Upper lobe of left lung (tissue), 6 donors: ENCODE data around the gene OTOP1. TPM values are rescaled to one million over a fixed set of nuclear protein-coding genes. Genes with fewer than 3 reads are reported as not detected.
"Not testable (repeated sequence)": the region's sequence is repeated elsewhere in the genome, so short reads cannot be mapped to it uniquely, and the experiment has no call there.

Experiments used
- ATAC-seq, 2 donors: fragments of 200-7000 bp; cut with Tn5 transposase; one replicate each; pipeline ENCODE4 v1.9.1; 2022; ENCODE audit warnings: mild to moderate bottlenecking in 2 of 2, moderate library complexity in 2 of 2; ENCODE audit not compliant: low FRiP score in 2 of 2
- DNase-seq, 2 donors: peaks; one replicate each; pipeline ENCODE4 v3.0.0-alpha.2; 2019 to 2020
- H3K27ac ChIP-seq, 4 donors: fragments of 200-600 bp; sonication (generic); one replicate each; pipeline ENCODE4 v1.5.1; 2016 to 2019
- H3K27me3 ChIP-seq, 4 donors: fragments of 200-600 bp; sonication (generic); one replicate each; pipeline ENCODE4 v1.5.1; 2017 to 2019
- H3K36me3 ChIP-seq, 4 donors: fragments of 200-600 bp; sonication (generic); one replicate each; pipeline ENCODE4 v1.5.1; 2016 to 2019
- H3K4me1 ChIP-seq, 4 donors: fragments of 200-600 bp; sonication (generic); one replicate each; pipeline ENCODE4 v1.5.1; 2018 to 2019
- H3K4me3 ChIP-seq, 4 donors: fragments of 200-600 bp; sonication (generic); one replicate each; pipeline ENCODE4 v1.5.1; 2017 to 2019; ENCODE audit warnings: mild to moderate bottlenecking in 2 of 4, moderate library complexity in 1 of 4
- H3K9me3 ChIP-seq, 4 donors: fragments of 200-600 bp; sonication (generic); one replicate each; pipeline ENCODE4 v1.5.1; 2018 to 2019
- CTCF ChIP-seq, 6 experiments: fragments of 450-650 bp in 4 of 6; fragments of 200-600 bp in 2 of 6; sonication (generic) in 2 of 6; IDR thresholded peaks; one replicate each; pipeline ENCODE4 v1.5.1; 2016 to 2019; ENCODE audit warnings: antibody characterized with exemption in 6 of 6
- EP300 ChIP-seq, 4 donors: sonication (generic); formaldehyde crosslinking; IDR thresholded peaks; one replicate each; pipeline ENCODE4 v1.5.1; 2017; ENCODE audit warnings: antibody characterized with exemption in 4 of 4, control low read depth in 2 of 4
- POLR2A ChIP-seq, 4 donors: fragments of 450-650 bp; IDR thresholded peaks; one replicate each; pipeline ENCODE4 v1.5.1; 2016 to 2017; ENCODE audit warnings: antibody characterized with exemption in 4 of 4, mild to moderate bottlenecking in 2 of 4
- POLR2AphosphoS5 ChIP-seq, 2 donors: sonication (generic); formaldehyde crosslinking; IDR thresholded peaks; one replicate each; pipeline ENCODE4 v1.5.1; 2017; ENCODE audit warnings: antibody characterized with exemption in 2 of 2
- WGBS, 2 donors: methylation state at CpG; one replicate each; pipeline ENCODE4 v1.1.5; 2017 to 2018; 5-methylcytosine and 5-hydroxymethylcytosine counted together
- total RNA-seq, 6 donors: library from RNA; depleted of rRNA in 4 of 6; stranded (reverse); fragments of >200 nt in 4 of 6; gene quantifications; one replicate each; pipeline versions ENCODE4 v1.1.0 to v1.2.1, GENCODE V29; 2016 to 2021
- donor health status: DM: no; HTN: no; CAD: no; lungs with moderate emphysema.
- donor health status: DM: no; HTN: yes; CAD: no; lungs with severe emphysema.

OTOP1 gene
- total RNA-seq, 6 donors from 2014 or later, result not detected

GRCh38 chr4:4202510-4202909 is 24.2 kb downstream of the OTOP1 start:
- no peaks in the 10 kb centered on the region for H3K27me3 ChIP-seq
- no peak for DNase-seq
- H3K4me3 ChIP-seq, result no peak overlapping the region
- peak in 1 of 2 donors; percentile 11 for ATAC-seq
- H3K4me1 ChIP-seq, result no peaks in the 10 kb centered on the region
- H3K36me3 ChIP-seq, result no peaks in the 10 kb centered on the region
- WGBS, 2 donors, result 77 to 79% methylated on average over 2 to 4 of the region's 4 CpGs
- no peak overlapping the region for H3K27ac ChIP-seq
- H3K9me3 ChIP-seq, result no peaks in the 10 kb centered on the region
- TF ChIP-seq POLR2A (IDR thresholded peaks at IDR 0.05), result no peak
- TF ChIP-seq EP300 (IDR thresholded peaks at IDR 0.05), result no peak
- TF ChIP-seq CTCF (IDR thresholded peaks at IDR 0.05), result no peak
- TF ChIP-seq POLR2AphosphoS5 (IDR thresholded peaks at IDR 0.05), result no peak

GRCh38 chr4:4200624-4201023 is 26.1 kb downstream of the OTOP1 start:
- TF ChIP-seq EP300 (IDR thresholded peaks at IDR 0.05), result no peak
- no peak for TF ChIP-seq POLR2A (IDR thresholded peaks at IDR 0.05)
- no peak for TF ChIP-seq CTCF (IDR thresholded peaks at IDR 0.05)
- no peak for TF ChIP-seq POLR2AphosphoS5 (IDR thresholded peaks at IDR 0.05)
- Histone ChIP-seq H3K9me3 (no peaks in the 10 kb centered on the region), H3K4me1 (no peaks in the 10 kb centered on the region), H3K27me3 (no peaks in the 10 kb centered on the region), H3K27ac (no peak overlapping the region), H3K36me3 (no peaks in the 10 kb centered on the region), H3K4me3 (no peak overlapping the region)
- ATAC-seq (no peak), DNase-seq (no peak)
- WGBS, 2 donors, result 47 to 63% methylated on average over 4 of the region's 4 CpGs

GRCh38 chr4:4195354-4195753 is 31.4 kb downstream of the OTOP1 start:
- H3K4me1 ChIP-seq, result no peaks in the 10 kb centered on the region
- H3K36me3 ChIP-seq, result no peaks in the 10 kb centered on the region
- DNase-seq, result no peak
- H3K9me3 ChIP-seq, result no peaks in the 10 kb centered on the region
- ATAC-seq, result no peak
- TF ChIP-seq CTCF (IDR thresholded peaks at IDR 0.05), result no peak
- TF ChIP-seq EP300 (IDR thresholded peaks at IDR 0.05), result no peak
- no peak for TF ChIP-seq POLR2AphosphoS5 (IDR thresholded peaks at IDR 0.05)
- TF ChIP-seq POLR2A (IDR thresholded peaks at IDR 0.05), result no peak
- no peaks in the 10 kb centered on the region for H3K27me3 ChIP-seq
- WGBS, 2 donors, result 97 to 100% methylated on average over 2 to 3 of the region's 3 CpGs
- no peak overlapping the region for H3K4me3 ChIP-seq
- no peak overlapping the region for H3K27ac ChIP-seq

- H3K4me3 ChIP-seq, H3K27ac ChIP-seq, H3K27me3 ChIP-seq, DNase-seq, ATAC-seq, H3K4me1 ChIP-seq, H3K36me3 ChIP-seq, H3K9me3 ChIP-seq: not testable (repeated sequence)
- whole genome bisulfite sequencing, 2 donors, result 68 to 78% methylated on average over 3 of the region's 3 CpGs
Observed at GRCh38 chr4:4188557-4188956, 38.2 kb downstream of the OTOP1 start.

- ATAC-seq (no peak), DNase-seq (no peak)
- Histone ChIP-seq H3K36me3 (no peaks in the 10 kb centered on the region), H3K9me3 (no peaks in the 10 kb centered on the region), H3K27ac (no peak overlapping the region), H3K4me3 (no peak overlapping the region), H3K4me1 (no peaks in the 10 kb centered on the region), H3K27me3 (no peaks in the 10 kb centered on the region)
- 82 to 89% methylated on average over 3 of the region's 3 CpGs for WGBS, 2 donors
- TF ChIP-seq POLR2AphosphoS5 (IDR thresholded peaks at IDR 0.05), result no peak
- TF ChIP-seq CTCF (IDR thresholded peaks at IDR 0.05), result no peak
- TF ChIP-seq POLR2A (IDR thresholded peaks at IDR 0.05), result no peak
- TF ChIP-seq EP300 (IDR thresholded peaks at IDR 0.05), result no peak
Observed at GRCh38 chr4:4185528-4185927, 41.2 kb downstream of the OTOP1 start.
